CD8-positive, alpha-beta memory T cell (primary cell): Measurements from ENCODE around the gene ERH. TPM values are rescaled to one million over a fixed set of nuclear protein-coding genes. Genes with fewer than 3 reads are reported as not detected.
"Not testable (repeated sequence)": the region's sequence is repeated elsewhere in the genome, so short reads cannot be mapped to it uniquely, and the experiment has no call there.

Experiments
- CTCF ChIA-PET: fragments of 350-600 bp; sonication (Branson Sonifier 250); formaldehyde crosslinking; loops from one replicate; lab custom pipeline; 2021; ENCODE audit warnings: antibody characterized with exemption; lab: Charles Lee
- POLR2A ChIA-PET: fragments of 350-600 bp; sonication (Branson Sonifier 250); formaldehyde crosslinking; loops from one replicate; lab custom pipeline; 2021; ENCODE audit warnings: antibody characterized with exemption; lab: Charles Lee
- DNase-seq, 5 donors: peaks; one replicate each; pipeline versions ENCODE4 v3.0.0 to v3.0.0-alpha.2; 2020 to 2022; ENCODE audit warnings: mixed read lengths in 1 of 5
- H3K27ac ChIP-seq: one replicate; pipeline ENCODE4 v1.7.0; 2013; ENCODE audit warnings: low read depth, mild to moderate bottlenecking, low read length, moderate library complexity
- H3K27me3 ChIP-seq: 2 replicates; pipeline ENCODE4 v1.7.0; 2013; ENCODE audit warnings: low read length, mild to moderate bottlenecking; ENCODE audit not compliant: insufficient read depth, poor library complexity, severe bottlenecking
- H3K36me3 ChIP-seq: 2 replicates; pipeline ENCODE4 v1.7.0; 2013; ENCODE audit warnings: mild to moderate bottlenecking, low read length, moderate library complexity; ENCODE audit not compliant: insufficient read depth
- H3K4me1 ChIP-seq: 2 replicates; pipeline ENCODE4 v1.7.0; 2013; ENCODE audit warnings: mild to moderate bottlenecking, low read length, moderate library complexity; ENCODE audit not compliant: insufficient read depth
- H3K4me3 ChIP-seq: 2 replicates; pipeline ENCODE4 v1.7.0; 2013; ENCODE audit warnings: mild to moderate bottlenecking, low read length
- H3K9me3 ChIP-seq: 2 replicates; pipeline ENCODE4 v1.7.0; 2013; ENCODE audit warnings: mild to moderate bottlenecking, low read length
- H3K27ac Mint-ChIP-seq, 8 donors: one replicate each; pipeline ENCODE4 v1.8.0; 2020 to 2021; ENCODE audit warnings: mixed read lengths in 8 of 8, mild to moderate bottlenecking in 6 of 8, inconsistent platforms in 3 of 8, moderate library complexity in 3 of 8
- H3K27me3 Mint-ChIP-seq, 2 donors: one replicate each; pipeline ENCODE4 v1.8.0; 2020 to 2021; ENCODE audit warnings: mixed read lengths in 2 of 2, mild to moderate bottlenecking in 1 of 2, moderate library complexity in 1 of 2
- H3K36me3 Mint-ChIP-seq, 3 donors: one replicate each; pipeline ENCODE4 v1.8.0; 2020 to 2021; ENCODE audit warnings: mixed read lengths in 3 of 3, inconsistent platforms in 1 of 3, mild to moderate bottlenecking in 1 of 3
- H3K4me1 Mint-ChIP-seq, 3 donors: one replicate each; pipeline ENCODE4 v1.8.0; 2020 to 2021; ENCODE audit warnings: mixed read lengths in 3 of 3, inconsistent platforms in 1 of 3, mild to moderate bottlenecking in 1 of 3
- H3K4me3 Mint-ChIP-seq, 7 donors: one replicate each; pipeline ENCODE4 v1.8.0; 2020 to 2021; ENCODE audit warnings: mixed read lengths in 7 of 7, mild to moderate bottlenecking in 6 of 7, moderate library complexity in 4 of 7, inconsistent platforms in 2 of 7
- H3K9me3 Mint-ChIP-seq, 5 donors: one replicate each; pipeline ENCODE4 v1.8.0; 2020 to 2022; ENCODE audit warnings: mixed read lengths in 5 of 5, mild to moderate bottlenecking in 3 of 5, moderate library complexity in 2 of 5, inconsistent platforms in 1 of 5
- polyA plus RNA-seq: library from polyadenylated mRNA; unstranded; fragments of 300-500 nt; fragmentation: Illumina TruSeq; gene quantifications from one replicate; pipeline ENCODE4 v1.2.3, GENCODE V29; 2021
- total RNA-seq, 2 experiments: library from RNA; stranded (reverse); gene quantifications; one replicate each; pipeline ENCODE4 v1.2.3, GENCODE V29; 2021

The ERH gene
- total and polyA plus RNA-seq, 3 experiments from 2014 or later: 61.2 to 410 (median 406) TPM

DNA sequence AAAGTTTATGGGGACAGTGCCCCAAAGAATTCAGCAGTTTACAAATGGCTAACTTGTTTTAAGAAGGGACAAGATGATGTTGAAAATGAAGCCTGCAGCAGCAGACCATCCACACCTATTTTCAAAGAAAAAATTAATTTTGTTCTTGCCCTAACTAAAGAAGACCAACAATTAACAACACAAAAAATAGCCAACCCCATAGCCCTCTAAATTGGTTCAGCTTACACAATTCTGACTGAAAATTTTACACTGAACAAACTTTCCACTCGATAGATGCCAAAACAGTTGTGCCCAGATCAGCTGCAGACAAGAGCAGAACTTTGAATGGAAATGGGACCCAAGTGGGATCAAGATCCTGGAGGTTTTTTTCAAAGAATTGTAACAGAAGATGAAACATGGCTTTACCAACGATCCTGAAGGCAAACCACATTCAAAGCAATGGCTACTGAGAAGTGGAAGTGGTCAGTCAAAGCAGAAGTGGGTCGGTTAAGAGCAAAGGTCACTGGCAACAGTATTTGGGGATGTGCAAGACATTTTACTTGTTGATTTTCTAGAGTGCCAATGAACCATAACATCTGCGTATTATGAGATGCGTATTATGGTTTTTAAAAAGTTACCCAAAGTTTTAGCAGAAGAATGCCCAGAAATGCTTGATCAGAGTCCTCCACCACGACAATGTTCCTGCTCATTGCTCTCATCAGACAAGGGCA lies 30.3 kb upstream of the ERH start:
- Mint-ChIP-seq H3K36me3 (peaks cover 25 to 58% (median 27%) of the 10 kb centered on the region in 3 donors), H3K4me1 (peaks cover 10 to 34% (median 11%) of the 10 kb centered on the region in 3 donors), H3K9me3 (no peaks in the 10 kb centered on the region), H3K27me3 (no peaks in the 10 kb centered on the region), H3K4me3 (no peak overlapping the region), H3K27ac (no peak overlapping the region)
- ChIA-PET POLR2A (no interaction called here), CTCF (no interaction called here)
- no peak overlapping the region for H3K4me3 ChIP-seq
- no peak overlapping the region for H3K27ac ChIP-seq
- H3K9me3 ChIP-seq: no peaks in the 10 kb centered on the region
- DNase-seq: no peak
- H3K4me1 ChIP-seq: no peaks in the 10 kb centered on the region
- H3K36me3 ChIP-seq: peaks cover 33% of the 10 kb centered on the region
- H3K27me3 ChIP-seq: no peaks in the 10 kb centered on the region

DNA sequence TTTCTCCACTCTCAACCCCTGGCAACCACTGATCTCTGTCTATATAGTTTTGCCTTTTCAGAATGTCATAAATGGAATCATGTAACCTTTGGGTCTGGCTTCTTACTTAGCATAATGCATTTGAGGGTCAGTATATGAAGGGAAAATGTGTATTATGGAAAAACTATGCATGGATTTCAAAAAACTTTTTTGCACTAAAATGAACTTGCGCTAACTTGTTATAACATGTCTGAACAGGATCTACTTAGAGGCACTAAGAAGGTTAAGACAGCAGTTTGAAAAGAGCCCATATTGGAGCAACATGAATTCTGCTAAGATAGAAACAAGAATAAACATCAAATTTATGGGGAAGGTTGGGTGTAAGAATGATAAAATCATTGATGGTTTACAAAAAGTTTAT lies 29.5 kb upstream of the ERH start:
- Mint-ChIP-seq H3K27me3 (no peaks in the 10 kb centered on the region), H3K27ac (no peak overlapping the region), H3K4me3 (no peak overlapping the region), H3K4me1 (peaks cover 10 to 29% (median 11%) of the 10 kb centered on the region in 3 donors), H3K36me3 (peaks cover 25 to 62% (median 27%) of the 10 kb centered on the region in 3 donors), H3K9me3 (no peaks in the 10 kb centered on the region)
- no peak for DNase-seq
- H3K27ac ChIP-seq: no peak overlapping the region
- no peaks in the 10 kb centered on the region for H3K9me3 ChIP-seq
- no peaks in the 10 kb centered on the region for H3K4me1 ChIP-seq
- H3K36me3 ChIP-seq: peaks cover 33% of the 10 kb centered on the region
- no peak overlapping the region for H3K4me3 ChIP-seq
- ChIA-PET POLR2A (no interaction called here), CTCF (no interaction called here)
- no peaks in the 10 kb centered on the region for H3K27me3 ChIP-seq

DNA sequence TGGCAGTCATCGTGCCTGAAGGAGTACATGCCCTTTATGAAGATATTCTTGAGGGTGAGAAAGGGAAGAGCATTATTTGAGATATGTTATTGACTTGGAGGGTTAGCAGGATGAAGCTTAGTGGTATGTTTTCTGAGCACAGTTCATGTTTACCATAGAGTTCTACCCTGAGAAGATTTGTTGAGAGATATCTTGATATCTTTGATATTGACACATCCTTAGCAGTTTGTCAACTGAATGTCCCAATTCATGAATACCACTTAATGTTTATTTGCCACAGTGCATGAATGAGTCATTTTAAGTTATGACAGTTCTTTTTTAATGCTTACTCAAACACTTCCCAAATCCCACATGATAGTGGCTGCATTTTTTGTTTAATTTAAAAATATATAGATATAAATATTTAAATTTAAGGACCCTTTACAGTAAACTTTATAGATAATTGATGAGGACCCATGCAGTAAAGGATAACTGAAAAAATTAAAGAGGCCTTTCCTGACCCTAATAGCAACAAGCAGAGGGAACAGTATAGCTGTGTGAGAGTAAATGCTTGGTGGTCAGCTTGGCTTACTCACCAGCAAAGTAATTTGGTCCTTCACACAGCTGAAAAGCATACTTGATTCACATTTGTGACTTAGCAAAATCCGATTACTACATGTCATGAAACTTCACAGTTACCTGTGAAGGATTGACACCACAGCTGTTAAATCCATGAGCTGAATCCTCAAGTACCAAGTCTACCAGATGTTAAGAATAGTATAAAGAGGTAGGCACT lies 26.2 kb upstream of the ERH start:
- Histone ChIP-seq H3K4me3 (no peak overlapping the region), H3K4me1 (no peaks in the 10 kb centered on the region), H3K9me3 (no peaks in the 10 kb centered on the region), H3K27me3 (no peaks in the 10 kb centered on the region), H3K36me3 (peaks cover 33% of the 10 kb centered on the region), H3K27ac (no peak overlapping the region)
- ChIA-PET CTCF (no interaction called here), POLR2A (no interaction called here)
- H3K4me3 Mint-ChIP-seq: no peak overlapping the region
- H3K36me3 Mint-ChIP-seq: peaks cover 20 to 58% (median 25%) of the 10 kb centered on the region in 3 donors
- no peaks in the 10 kb centered on the region for H3K9me3 Mint-ChIP-seq
- no peak for DNase-seq
- no peaks in the 10 kb centered on the region for H3K27me3 Mint-ChIP-seq
- peak overlapping the region in 1 of 8 donors; percentile 9 for H3K27ac Mint-ChIP-seq
- peaks cover 19 to 30% (median 20%) of the 10 kb centered on the region in 3 donors for H3K4me1 Mint-ChIP-seq

DNA sequence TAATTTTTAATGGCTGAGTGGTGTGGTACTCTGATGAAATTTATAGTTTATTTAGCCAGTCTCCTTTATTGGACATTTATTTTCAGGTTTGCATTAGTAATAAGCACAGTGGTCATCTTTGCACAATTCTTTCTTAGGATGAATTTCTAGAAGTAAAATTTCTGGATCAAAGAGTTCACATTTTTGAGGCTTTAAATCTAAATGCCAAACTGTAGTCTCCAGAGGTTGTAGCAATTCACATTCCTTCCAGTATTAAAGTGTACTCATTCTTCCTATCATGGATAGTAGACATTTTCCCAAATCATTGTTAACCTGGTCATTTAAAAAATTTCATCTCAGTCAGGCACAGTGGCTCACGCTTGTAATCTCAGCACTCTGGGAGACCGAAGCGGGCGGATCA lies 25.2 kb upstream of the ERH start:
- Mint-ChIP-seq H3K36me3 (peaks cover 16 to 49% (median 21%) of the 10 kb centered on the region in 3 donors), H3K4me3 (no peak overlapping the region), H3K9me3 (no peaks in the 10 kb centered on the region), H3K27me3 (no peaks in the 10 kb centered on the region), H3K27ac (no peak overlapping the region), H3K4me1 (peaks cover 29 to 36% (median 31%) of the 10 kb centered on the region in 3 donors)
- H3K9me3 ChIP-seq: no peaks in the 10 kb centered on the region
- ChIA-PET POLR2A (no interaction called here), CTCF (no interaction called here)
- no peaks in the 10 kb centered on the region for H3K27me3 ChIP-seq
- no peak overlapping the region for H3K27ac ChIP-seq
- no peak for DNase-seq
- H3K36me3 ChIP-seq: peaks cover 33% of the 10 kb centered on the region
- no peaks in the 10 kb centered on the region for H3K4me1 ChIP-seq
- H3K4me3 ChIP-seq: no peak overlapping the region

DNA sequence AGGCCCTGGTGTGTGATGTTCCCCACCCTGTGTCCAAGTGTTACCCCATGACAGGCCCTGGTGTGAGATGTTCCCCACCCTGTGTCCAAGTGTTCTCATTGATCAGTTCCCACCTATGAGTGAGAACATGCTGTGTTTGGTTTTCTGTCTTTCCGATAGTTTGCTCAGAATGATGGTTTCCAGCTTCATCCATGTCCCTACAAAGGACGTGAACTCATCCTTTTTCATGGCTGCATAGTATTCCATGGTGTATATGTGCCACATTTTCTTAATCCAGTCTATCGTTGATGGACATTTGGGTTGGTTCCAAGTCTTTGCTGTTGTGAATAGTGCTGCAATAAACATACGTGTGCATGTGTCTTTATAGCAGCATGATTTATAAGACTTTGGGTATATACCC lies 18.0 kb upstream of the ERH start:
- DNase-seq, H3K27ac Mint-ChIP-seq, H3K9me3 Mint-ChIP-seq, H3K27ac ChIP-seq, H3K4me1 ChIP-seq, H3K4me3 ChIP-seq, H3K4me3 Mint-ChIP-seq, POLR2A ChIA-PET, H3K27me3 Mint-ChIP-seq, H3K9me3 ChIP-seq, H3K36me3 Mint-ChIP-seq, H3K27me3 ChIP-seq, H3K36me3 ChIP-seq, CTCF ChIA-PET: not testable (repeated sequence)
- H3K4me1 Mint-ChIP-seq: peaks cover 46 to 67% (median 48%) of the 10 kb centered on the region in 3 donors

DNA sequence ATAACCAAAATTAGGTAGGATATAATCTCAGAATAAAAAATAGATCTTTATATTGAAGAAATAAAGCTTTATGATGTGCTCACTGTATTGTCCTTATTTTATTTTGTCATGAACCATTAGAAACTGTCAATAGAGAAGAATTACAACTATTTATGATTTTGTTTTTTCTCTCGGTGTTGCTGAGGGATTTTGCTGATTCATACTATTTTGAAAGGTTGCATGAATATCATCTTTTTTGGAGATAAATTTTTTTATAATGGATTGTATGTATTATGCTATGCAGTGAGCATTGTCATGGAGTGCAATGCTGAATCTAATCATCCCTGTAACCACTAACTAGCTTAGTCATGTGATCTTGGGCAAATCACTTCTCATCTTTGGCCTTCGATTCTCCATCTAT lies 15.4 kb upstream of the ERH start:
- DNase-seq: no peak
- POLR2A ChIA-PET: no interaction called here

DNA sequence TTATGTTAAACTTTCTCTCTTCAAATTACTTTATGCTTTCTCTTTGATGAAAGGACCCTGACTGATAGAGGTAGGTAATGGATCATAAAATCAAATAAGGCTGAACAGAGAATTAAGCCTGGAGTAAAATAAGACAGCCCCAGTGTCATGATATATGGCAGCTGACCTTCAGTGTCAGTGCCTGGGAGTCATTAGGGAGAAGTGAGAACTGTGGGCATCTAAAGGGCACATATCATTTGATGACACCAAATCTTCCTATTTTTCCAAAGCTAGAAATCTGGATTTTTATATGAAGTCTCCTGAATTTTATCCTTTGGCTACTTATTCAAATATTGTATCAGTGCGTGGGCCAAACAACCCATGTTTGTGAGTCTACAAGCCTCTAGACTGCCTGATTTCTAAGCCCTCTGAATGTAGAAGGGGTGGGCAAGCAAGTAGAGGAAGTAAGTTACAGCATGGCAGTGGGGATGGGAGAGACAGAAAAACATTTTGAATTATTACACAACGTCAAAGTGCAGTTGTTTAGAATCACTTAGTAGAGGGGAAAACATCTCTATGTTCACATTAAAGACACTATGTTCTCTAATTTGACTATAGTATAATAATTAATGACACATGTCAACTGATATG lies 10.3 kb upstream of the ERH start:
- ChIA-PET POLR2A (no interaction called here), CTCF (no interaction called here)
- Mint-ChIP-seq H3K27me3 (no peaks in the 10 kb centered on the region), H3K4me3 (no peak overlapping the region), H3K27ac (no peak overlapping the region), H3K9me3 (no peaks in the 10 kb centered on the region), H3K36me3 (peaks cover 4 to 23% (median 6%) of the 10 kb centered on the region in 3 donors), H3K4me1 (peaks cover 19 to 58% (median 37%) of the 10 kb centered on the region in 3 donors)
- Histone ChIP-seq H3K4me1 (no peaks in the 10 kb centered on the region), H3K9me3 (no peaks in the 10 kb centered on the region), H3K4me3 (no peak overlapping the region), H3K27ac (no peak overlapping the region), H3K27me3 (no peaks in the 10 kb centered on the region), H3K36me3 (no peaks in the 10 kb centered on the region)
- DNase-seq: no peak

More for the DNA sequence above, 15.4 kb upstream of the ERH start:
- H3K9me3 ChIP-seq: no peaks in the 10 kb centered on the region
- no peak overlapping the region for H3K27ac Mint-ChIP-seq
- H3K27me3 Mint-ChIP-seq: peaks cover 0 to 1% of the 10 kb centered on the region in 2 donors
- H3K27me3 ChIP-seq: no peaks in the 10 kb centered on the region
- CTCF ChIA-PET: no interaction called here
- H3K4me1 ChIP-seq: no peaks in the 10 kb centered on the region
- H3K36me3 ChIP-seq: no peaks in the 10 kb centered on the region
- no peak overlapping the region for H3K27ac ChIP-seq
- peaks cover 0 to 5% (median 3%) of the 10 kb centered on the region in 5 donors for H3K9me3 Mint-ChIP-seq
- peaks cover 0 to 8% (median 6%) of the 10 kb centered on the region in 3 donors for H3K36me3 Mint-ChIP-seq
- H3K4me3 ChIP-seq: no peak overlapping the region
- peaks cover 27 to 55% (median 40%) of the 10 kb centered on the region in 3 donors for H3K4me1 Mint-ChIP-seq
- no peak overlapping the region for H3K4me3 Mint-ChIP-seq

DNA sequence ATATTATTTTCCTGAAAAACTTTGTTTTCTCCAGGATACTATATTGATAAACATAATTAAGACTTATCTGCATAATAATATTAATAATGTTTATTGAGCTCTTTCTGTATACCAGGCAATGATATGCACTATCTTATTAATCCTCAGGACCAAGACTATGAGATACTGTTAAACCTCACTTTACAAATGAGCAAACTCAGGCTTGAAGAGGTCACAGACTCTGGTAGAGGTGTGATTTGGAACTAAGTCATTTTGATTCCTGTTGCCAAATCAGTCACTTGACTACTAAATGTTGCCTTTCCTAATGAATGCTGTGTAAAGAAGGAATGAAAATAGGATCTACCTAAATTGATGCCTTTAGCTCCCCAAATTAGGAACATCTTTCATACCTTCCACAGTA lies 7.7 kb upstream of the ERH start:
- Histone ChIP-seq H3K9me3 (no peaks in the 10 kb centered on the region), H3K27ac (no peak overlapping the region), H3K4me3 (no peak overlapping the region), H3K36me3 (no peaks in the 10 kb centered on the region), H3K27me3 (no peaks in the 10 kb centered on the region), H3K4me1 (peaks cover 12% of the 10 kb centered on the region)
- no peaks in the 10 kb centered on the region for H3K27me3 Mint-ChIP-seq
- no peak overlapping the region for H3K4me3 Mint-ChIP-seq
- no peak overlapping the region for H3K27ac Mint-ChIP-seq
- H3K4me1 Mint-ChIP-seq: peaks cover 23 to 67% (median 48%) of the 10 kb centered on the region in 3 donors
- ChIA-PET CTCF (no interaction called here), POLR2A (no interaction called here)
- H3K9me3 Mint-ChIP-seq: no peaks in the 10 kb centered on the region
- no peak for DNase-seq
- H3K36me3 Mint-ChIP-seq: peaks cover 4 to 23% (median 6%) of the 10 kb centered on the region in 3 donors
